ENCODE data around the gene ELOVL7.

DNA sequence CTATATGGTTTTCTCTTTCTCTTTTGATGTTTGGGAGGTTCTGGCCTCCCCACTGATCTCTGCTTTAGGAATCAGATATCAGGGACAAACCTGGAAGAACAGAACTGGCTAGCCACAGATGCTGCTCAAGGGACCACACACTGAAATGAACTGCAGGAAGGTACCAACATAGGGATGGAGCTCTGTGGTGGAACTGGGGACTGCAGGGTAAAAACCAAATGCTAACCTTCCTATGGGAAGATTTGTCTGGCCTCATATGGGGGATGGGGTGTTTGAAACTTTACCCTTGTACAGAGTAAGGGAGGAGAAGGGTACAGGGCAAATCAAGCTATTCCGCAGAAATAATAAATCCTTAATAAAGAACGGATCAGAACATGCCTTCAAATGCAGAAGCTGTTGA, 49.4 kb downstream of the ELOVL7 start:
- TF ChIP-seq POLR2A (IDR thresholded peaks at IDR 0.05; ENCODE audit: low read depth, low read length) (no peak), POLR2AphosphoS5 (IDR thresholded peaks at IDR 0.05; ENCODE audit: insufficient read depth, low read depth, low read length) (no peak), MYC (IDR thresholded peaks at IDR 0.05; ENCODE audit: low read depth, low read length) (no peak), FOS (IDR thresholded peaks at IDR 0.05; ENCODE audit: borderline replicate concordance, insufficient read depth, low read length) (no peak)
- TF ChIP-seq, protein P1, sequence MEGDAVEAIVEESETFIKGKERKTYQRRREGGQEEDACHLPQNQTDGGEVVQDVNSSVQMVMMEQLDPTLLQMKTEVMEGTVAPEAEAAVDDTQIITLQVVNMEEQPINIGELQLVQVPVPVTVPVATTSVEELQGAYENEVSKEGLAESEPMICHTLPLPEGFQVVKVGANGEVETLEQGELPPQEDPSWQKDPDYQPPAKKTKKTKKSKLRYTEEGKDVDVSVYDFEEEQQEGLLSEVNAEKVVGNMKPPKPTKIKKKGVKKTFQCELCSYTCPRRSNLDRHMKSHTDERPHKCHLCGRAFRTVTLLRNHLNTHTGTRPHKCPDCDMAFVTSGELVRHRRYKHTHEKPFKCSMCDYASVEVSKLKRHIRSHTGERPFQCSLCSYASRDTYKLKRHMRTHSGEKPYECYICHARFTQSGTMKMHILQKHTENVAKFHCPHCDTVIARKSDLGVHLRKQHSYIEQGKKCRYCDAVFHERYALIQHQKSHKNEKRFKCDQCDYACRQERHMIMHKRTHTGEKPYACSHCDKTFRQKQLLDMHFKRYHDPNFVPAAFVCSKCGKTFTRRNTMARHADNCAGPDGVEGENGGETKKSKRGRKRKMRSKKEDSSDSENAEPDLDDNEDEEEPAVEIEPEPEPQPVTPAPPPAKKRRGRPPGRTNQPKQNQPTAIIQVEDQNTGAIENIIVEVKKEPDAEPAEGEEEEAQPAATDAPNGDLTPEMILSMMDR (IDR thresholded peaks at IDR 0.05; ENCODE audit: extremely low read depth in 1 of 2, insufficient read depth in 1 of 2, low read depth in 1 of 2, low read length in 2 of 2), result no peak
